MG63 (cell line): ENCODE results near the gene BEND5. TPM values are rescaled to one million over a fixed set of nuclear protein-coding genes. Genes with fewer than 3 reads are reported as not detected.

Source experiments
- DNase-seq: peaks from one replicate; pipeline ENCODE4 v3.0.0-alpha.2; 2020
- H3K27me3 ChIP-seq: fragments of 250-450 bp; sonication (Bioruptor Pico); 2 replicates; pipeline ENCODE4 v1.5.1; 2020; ENCODE audit warnings: mild to moderate bottlenecking, moderate library complexity
- H3K36me3 ChIP-seq: fragments of 250-450 bp; sonication (Bioruptor Pico); 2 replicates; pipeline ENCODE4 v1.5.1; 2020; ENCODE audit warnings: mild to moderate bottlenecking, moderate library complexity
- H3K4me3 ChIP-seq: fragments of 250-450 bp; sonication (Bioruptor Pico); 2 replicates; pipeline ENCODE4 v1.5.1; 2020; ENCODE audit warnings: mild to moderate bottlenecking, moderate library complexity
- H3K9me3 ChIP-seq: fragments of 250-450 bp; sonication (Bioruptor Pico); 2 replicates; pipeline ENCODE4 v1.5.1; 2020; ENCODE audit warnings: mild to moderate bottlenecking, moderate library complexity
- total RNA-seq: library from RNA; depleted of rRNA; stranded (reverse); fragments of >200 nt; shearing (Covaris generic); gene quantifications from 2 replicates; pipeline ENCODE4 v1.2.3, GENCODE V29; 2014; ENCODE audit warnings: low replicate concordance; rRNA removed

Gene BEND5, protein sequence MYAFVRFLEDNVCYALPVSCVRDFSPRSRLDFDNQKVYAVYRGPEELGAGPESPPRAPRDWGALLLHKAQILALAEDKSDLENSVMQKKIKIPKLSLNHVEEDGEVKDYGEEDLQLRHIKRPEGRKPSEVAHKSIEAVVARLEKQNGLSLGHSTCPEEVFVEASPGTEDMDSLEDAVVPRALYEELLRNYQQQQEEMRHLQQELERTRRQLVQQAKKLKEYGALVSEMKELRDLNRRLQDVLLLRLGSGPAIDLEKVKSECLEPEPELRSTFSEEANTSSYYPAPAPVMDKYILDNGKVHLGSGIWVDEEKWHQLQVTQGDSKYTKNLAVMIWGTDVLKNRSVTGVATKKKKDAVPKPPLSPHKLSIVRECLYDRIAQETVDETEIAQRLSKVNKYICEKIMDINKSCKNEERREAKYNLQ
- not detected in 2 replicates for total RNA-seq

DNA sequence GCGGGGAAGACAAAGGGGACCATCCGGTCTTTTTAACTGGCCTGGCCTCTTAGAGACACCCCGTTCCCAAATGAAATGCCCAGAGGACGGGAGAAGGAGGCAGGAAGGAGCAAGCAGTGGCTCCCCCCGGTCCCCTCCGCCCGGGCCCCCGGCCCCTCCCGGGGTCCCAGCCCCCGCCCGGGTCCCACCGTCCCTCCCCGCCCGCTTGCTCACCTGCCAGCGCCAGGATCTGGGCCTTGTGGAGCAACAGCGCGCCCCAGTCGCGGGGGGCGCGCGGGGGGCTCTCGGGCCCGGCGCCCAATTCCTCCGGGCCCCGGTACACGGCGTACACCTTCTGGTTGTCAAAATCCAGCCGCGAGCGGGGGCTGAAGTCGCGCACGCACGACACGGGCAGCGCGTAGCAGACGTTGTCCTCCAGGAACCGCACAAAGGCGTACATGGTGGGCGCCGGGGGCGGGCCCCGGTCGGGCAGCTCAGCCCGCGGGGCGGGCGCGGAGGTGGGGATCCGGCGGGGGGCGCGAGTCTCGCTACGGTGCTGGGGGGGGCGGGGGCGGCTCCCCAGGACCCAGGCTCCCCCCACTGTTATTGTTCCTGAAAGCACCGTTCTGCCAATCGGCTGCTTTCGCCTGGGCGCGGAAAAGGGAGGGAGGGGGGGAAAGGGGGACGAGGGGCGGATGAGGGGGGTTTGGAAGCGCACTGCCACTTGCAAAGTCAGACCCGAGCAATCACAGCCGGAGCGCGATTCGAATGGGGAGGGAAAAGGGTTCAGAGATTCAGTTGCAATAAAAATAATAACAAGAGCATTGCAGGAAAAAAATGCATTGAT, at the start of gene BEND5:
TSS of gene BEND5 (minus strand) at position 499 of the 826 bp plus-strand sequence. CDS start at position 439, 60 bp downstream.
- Histone ChIP-seq H3K4me3 (peak within 1 kb of the TSS; percentile 32), H3K36me3 (no peaks in the 10 kb centered on the region), H3K27me3 (no peaks in the 10 kb centered on the region), H3K9me3 (no peaks in the 10 kb centered on the region)
- DNase-seq: peak; percentile 10

DNA sequence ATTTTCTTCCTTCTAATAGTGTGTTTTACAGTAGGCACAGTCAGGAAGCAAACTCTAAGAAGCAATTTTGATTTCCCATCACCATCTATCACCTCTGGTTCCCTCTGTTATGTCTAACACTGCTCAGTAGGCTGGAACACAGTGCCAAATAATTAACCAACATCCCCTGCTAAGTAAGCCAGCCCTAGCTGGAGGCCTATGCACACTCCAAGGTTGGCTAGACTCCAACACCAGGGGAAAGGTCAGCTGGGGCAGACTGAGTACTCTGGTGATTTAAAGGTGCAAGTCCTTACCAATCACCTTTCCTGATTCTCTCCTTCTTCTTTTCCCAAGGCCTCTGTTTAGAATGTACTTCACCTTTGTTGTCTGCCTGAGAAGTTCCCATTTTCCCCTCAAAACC, 46.5 kb upstream of the BEND5 start:
- no peaks in the 10 kb centered on the region for H3K36me3 ChIP-seq
- no peaks in the 10 kb centered on the region for H3K27me3 ChIP-seq
- no peak for DNase-seq
- H3K9me3 ChIP-seq: no peaks in the 10 kb centered on the region
- H3K4me3 ChIP-seq: no peak overlapping the region

DNA sequence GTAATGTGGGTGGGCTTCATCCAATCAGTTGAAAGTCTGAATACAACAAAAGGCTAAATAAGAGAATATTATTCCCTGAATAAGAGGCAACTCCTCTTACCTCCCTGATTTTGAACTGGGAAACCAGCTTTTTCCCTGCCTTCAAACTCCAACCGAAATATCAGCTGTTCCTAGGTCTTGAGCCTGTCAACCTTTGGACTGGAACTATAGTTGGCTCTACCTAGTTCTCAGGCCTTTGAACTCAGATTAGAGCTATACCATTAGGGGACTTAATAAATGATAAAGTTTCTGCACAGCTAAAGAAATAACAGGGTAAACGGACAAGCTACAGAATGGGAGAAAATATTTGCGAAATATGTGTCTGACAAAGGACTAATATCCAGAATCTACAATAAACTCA, 43.8 kb upstream of the BEND5 start:
- no peaks in the 10 kb centered on the region for H3K9me3 ChIP-seq
- no peak overlapping the region for H3K4me3 ChIP-seq
- H3K36me3 ChIP-seq: no peaks in the 10 kb centered on the region
- no peak for DNase-seq
- H3K27me3 ChIP-seq: no peaks in the 10 kb centered on the region

DNA sequence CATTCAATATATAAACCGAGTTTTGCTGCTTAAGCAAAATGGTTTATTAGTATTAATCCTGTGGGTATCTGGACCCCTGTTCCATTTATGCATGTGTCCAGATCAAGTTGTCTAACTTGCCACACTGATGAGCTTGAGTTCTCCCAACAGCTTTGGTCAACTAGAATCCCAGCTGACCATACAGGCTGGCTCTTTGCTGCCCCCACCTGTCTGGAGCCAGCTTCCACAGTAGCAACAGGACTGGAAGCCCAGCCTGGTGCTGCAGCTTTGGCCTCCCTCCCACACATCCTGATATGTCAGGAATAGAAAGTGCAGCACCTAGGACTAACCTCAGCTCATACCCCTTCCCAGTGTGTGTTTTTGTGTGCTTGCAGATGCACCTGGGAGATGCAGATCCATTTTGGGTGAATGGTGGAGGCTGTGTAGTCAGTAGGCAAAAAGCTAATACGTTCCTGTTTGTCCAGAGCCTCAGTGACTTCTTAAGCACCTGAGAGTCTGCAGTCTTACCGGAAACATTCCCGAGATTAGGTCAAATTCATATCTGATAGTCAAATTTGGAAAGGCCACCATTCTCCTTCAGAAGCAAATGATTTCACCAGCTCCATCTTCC, 40.9 kb upstream of the BEND5 start:
- H3K4me3 ChIP-seq: no peak overlapping the region
- peak; percentile 66 for DNase-seq
- no peaks in the 10 kb centered on the region for H3K27me3 ChIP-seq
- no peaks in the 10 kb centered on the region for H3K36me3 ChIP-seq
- H3K9me3 ChIP-seq: no peaks in the 10 kb centered on the region

DNA sequence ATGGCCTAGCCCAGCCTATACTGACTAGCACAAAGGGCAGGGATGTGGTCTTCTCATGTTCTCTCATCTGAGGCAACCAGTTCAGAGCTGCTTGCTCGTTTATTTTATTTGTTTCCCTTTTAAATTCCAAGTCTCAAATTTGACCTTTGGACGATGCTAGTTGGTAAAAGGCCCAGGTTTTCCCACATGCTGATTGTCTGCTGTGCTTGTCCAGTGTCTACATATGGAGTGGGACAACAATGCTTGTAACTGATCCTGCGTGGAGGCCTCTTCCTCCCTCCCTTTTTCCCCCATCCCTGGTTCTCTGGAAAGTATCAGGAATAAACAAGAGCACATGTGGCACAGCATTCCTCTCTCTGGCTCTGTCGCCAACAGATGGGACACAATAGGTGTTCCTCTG, 34.0 kb upstream of the BEND5 start:
- no peak for DNase-seq
- Histone ChIP-seq H3K4me3 (no peak overlapping the region), H3K36me3 (no peaks in the 10 kb centered on the region), H3K9me3 (no peaks in the 10 kb centered on the region), H3K27me3 (no peaks in the 10 kb centered on the region)

DNA sequence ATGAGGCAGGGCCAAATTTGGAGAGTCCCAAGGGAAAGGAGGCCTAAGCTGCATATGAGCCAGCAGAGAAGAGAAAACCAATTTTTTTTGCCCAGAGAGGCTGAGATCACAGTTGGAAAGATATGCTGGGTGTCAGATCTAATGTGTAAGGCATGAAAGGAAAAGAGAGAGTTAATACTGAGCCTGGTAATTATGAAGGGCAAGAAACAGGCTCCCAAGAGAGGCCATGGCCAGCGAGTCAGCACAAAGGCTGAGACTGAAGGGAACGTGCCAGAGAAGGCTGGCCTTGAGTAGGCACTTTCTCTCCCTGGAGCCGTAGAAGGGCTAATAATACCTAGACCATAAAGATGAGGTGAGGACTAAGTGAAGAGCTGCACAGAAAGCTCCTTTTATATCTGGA, 31.8 kb upstream of the BEND5 start:
- Histone ChIP-seq H3K9me3 (no peaks in the 10 kb centered on the region), H3K4me3 (no peak overlapping the region), H3K36me3 (no peaks in the 10 kb centered on the region), H3K27me3 (no peaks in the 10 kb centered on the region)
- DNase-seq: peak; percentile 59

DNA sequence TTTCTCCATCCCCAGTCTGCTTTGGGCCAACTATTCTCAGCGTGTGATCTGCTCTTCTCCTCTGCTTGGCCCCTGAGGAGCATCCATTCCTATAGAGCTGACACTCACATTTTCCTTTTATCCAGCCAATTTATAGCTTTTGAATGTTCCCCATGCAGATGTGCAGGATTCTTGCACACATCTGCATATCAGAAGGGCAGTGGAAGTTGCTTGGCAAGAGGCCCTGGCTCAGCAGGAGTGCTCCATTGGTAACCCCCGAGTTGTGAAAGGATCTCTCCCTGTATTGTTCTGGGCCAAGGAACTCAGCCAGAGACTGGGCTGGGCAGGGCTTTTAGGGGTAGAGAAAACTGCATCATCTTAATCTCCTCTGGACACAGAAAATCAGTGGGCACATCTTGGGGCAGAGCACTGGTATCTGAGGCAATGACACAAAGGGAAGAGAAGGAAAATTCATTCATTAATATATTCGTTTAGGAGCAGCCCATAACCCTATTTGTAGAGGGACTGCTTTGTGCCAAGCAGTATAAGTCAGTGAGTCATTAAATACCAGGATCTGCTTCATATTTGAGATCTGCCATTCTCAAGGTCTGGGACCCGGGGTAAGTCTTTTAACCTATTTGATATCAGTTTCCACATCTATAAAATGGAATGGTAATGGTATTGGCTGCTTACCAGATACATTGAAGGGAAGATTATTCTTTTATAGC, 31.0 kb upstream of the BEND5 start:
- DNase-seq: peak; percentile 86
- Histone ChIP-seq H3K27me3 (no peaks in the 10 kb centered on the region), H3K4me3 (no peak overlapping the region), H3K36me3 (no peaks in the 10 kb centered on the region), H3K9me3 (no peaks in the 10 kb centered on the region)

DNA sequence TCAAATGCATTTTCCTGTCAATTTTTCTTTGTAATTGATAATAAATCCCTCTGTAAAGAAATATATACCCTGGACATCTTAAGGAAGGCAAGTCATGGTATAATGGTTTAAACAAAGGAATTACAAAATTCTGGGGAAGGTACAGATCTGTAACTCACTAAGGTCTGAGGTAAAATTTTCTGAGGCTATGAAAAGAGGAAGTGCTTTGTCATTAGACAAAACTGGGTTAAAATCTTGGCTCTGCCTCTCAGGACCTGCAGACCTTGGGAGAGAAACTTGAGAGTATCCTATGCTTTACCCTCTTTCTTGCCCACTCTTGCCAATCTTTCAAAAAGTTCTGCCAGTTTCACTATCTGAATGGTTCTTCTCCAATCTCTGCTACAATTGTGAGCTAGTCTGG, 26.8 kb upstream of the BEND5 start:
- peaks cover 3% of the 10 kb centered on the region; the same call in 1 of the 2 replicates for H3K27me3 ChIP-seq
- no peak for DNase-seq
- H3K36me3 ChIP-seq: no peaks in the 10 kb centered on the region
- no peak overlapping the region for H3K4me3 ChIP-seq
- no peaks in the 10 kb centered on the region for H3K9me3 ChIP-seq

DNA sequence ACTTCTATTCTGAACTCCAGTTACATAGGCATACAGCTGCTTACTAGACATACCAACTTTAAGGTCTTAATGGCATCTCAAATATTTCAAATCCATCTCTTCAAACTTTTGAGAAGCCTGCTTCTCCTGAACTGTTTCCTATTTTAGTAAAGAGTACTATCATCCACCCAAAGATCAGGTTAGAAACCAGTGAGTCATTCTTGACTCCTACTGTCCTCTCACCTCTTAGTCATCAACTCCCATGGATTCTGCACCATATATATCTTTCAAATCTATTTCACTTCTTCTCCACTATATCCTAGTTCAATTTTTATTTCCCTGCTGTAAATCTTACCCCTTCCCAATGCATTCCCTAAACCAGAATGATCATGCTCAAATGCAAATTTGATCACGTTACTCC, 18.1 kb upstream of the BEND5 start:
- no peaks in the 10 kb centered on the region for H3K9me3 ChIP-seq
- DNase-seq: no peak
- H3K27me3 ChIP-seq: no peaks in the 10 kb centered on the region
- H3K4me3 ChIP-seq: no peak overlapping the region
- no peaks in the 10 kb centered on the region for H3K36me3 ChIP-seq

DNA sequence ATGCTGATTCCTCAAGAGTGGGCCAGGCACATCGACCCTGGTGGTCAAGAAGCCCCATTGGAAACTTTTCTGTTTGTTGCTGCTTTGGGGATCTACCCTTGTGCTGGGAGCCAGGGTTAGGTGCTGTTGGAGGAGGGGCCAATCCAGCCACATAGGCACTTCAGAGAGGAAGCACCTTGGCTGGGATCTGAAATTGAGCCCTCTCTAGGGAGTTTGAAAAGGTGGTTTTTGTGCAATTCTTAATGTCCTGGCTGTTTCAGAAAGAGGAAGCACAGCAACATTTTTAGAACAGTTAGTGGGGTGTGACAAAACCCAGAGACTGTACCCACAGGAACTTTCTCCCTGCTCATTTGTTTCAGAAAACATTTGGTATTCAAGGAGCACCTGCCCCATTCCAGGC, 17.2 kb upstream of the BEND5 start:
- H3K36me3 ChIP-seq: no peaks in the 10 kb centered on the region

DNA sequence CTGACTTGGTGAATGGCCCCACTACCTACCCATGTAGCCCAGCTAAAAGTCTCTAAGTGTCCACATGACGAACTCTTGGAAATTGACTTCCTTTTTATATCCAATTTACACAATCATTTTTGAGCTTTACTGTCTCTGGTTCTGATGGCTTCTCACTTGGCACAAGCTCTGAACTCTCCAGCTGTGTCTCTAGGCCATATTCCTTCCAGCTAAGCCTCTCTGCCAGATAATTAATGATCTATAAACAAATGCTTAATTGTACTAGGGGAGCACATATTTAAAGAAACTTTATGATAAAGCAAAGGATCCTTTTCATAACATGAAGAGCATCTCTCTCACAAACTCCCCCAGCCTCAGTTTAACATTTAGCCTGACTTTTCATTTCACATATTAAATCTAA, 16.3 kb upstream of the BEND5 start:
- no peaks in the 10 kb centered on the region for H3K9me3 ChIP-seq

More for the DNA sequence above, 17.2 kb upstream of the BEND5 start:
- no peak for DNase-seq
- Histone ChIP-seq H3K9me3 (no peaks in the 10 kb centered on the region), H3K27me3 (no peaks in the 10 kb centered on the region), H3K4me3 (no peak overlapping the region)

DNA sequence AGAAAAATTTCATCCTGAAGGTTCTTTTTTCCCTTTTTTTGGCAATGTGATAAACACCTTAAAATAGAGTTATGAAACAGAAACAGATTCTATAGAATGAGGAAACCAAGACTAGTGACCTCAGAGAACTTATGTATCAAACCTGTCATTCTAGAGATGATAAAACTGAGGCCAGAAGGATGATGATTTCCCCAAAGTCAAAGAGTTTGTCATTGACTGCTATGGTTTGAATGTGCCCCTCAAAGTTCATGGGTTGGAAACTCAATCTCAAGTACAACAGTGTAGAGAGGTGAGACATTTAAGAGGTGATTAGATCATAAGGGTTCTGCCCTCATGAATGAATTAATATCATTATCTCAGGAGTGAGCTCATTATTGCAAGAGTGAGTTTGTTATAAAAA, 13.7 kb upstream of the BEND5 start:
- no peak for DNase-seq
- Histone ChIP-seq H3K9me3 (no peaks in the 10 kb centered on the region), H3K36me3 (no peaks in the 10 kb centered on the region), H3K4me3 (no peak overlapping the region), H3K27me3 (no peaks in the 10 kb centered on the region)

More for the DNA sequence above, 16.3 kb upstream of the BEND5 start:
- Histone ChIP-seq H3K4me3 (no peak overlapping the region), H3K36me3 (no peaks in the 10 kb centered on the region), H3K27me3 (no peaks in the 10 kb centered on the region)
- no peak for DNase-seq

DNA sequence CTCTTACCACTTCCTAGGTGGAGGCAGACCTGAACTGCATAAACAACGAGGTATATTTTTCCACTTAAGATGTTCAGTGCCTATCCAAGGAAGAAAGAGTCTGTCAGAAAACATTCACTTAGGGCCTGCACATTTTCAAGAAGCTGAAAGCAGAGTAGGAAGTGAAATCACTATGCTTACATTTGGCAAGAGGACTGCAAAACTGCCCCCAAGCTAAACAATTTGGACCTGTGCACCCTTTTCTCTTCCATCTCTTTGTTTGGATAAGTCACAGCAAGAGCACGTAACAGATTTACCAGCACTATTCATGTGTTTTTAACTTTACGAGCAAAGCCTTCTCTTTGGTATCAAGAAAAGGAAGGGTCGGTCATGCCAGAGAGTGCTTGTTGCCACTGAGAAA, 13.2 kb upstream of the BEND5 start:
- Histone ChIP-seq H3K9me3 (no peaks in the 10 kb centered on the region), H3K36me3 (no peaks in the 10 kb centered on the region), H3K4me3 (no peak overlapping the region), H3K27me3 (no peaks in the 10 kb centered on the region)
- peak; percentile 53 for DNase-seq

DNA sequence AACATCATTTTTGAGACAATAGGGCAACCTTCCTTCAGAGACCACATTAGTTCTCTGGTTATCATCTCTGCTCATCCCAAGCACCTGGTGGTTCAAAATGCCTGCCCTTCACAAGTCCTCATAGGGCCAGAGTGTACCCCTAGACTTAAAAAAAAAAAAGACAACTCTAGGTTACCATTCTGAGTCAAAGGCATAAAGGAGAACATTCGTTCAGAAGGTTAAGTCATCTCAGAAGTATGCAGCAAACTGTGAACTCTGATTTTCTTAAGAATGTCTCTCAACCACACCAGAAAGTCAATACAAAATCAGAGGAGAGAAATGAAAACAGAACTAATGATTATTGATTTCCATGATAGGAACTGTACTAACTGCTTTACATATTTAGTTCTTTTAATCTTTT, 9.2 kb upstream of the BEND5 start:
- no peak overlapping the region for H3K4me3 ChIP-seq
- H3K36me3 ChIP-seq: no peaks in the 10 kb centered on the region
- H3K27me3 ChIP-seq: no peaks in the 10 kb centered on the region
- H3K9me3 ChIP-seq: no peaks in the 10 kb centered on the region
- no peak for DNase-seq

DNA sequence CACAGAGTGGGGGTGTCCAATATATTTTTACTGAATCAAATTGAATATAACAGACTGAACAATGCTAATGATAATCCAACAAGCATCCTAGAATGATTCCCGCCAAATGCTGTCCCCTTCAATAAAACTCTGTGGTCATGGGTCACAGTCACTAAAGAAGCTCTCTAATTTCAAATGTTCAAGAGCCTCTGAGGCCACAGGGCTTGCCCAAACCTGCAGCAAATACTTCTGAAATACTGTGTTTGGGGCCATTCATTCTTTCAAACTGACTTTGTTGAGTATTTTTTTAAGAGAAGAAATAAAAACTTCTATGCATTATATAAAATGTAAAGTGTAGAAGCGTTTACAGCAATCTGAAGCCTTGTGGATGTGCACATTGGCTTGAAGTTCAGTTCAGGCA, 7.6 kb upstream of the BEND5 start:
- Histone ChIP-seq H3K27me3 (no peaks in the 10 kb centered on the region), H3K4me3 (no peak overlapping the region), H3K9me3 (no peaks in the 10 kb centered on the region), H3K36me3 (no peaks in the 10 kb centered on the region)
- no peak for DNase-seq

DNA sequence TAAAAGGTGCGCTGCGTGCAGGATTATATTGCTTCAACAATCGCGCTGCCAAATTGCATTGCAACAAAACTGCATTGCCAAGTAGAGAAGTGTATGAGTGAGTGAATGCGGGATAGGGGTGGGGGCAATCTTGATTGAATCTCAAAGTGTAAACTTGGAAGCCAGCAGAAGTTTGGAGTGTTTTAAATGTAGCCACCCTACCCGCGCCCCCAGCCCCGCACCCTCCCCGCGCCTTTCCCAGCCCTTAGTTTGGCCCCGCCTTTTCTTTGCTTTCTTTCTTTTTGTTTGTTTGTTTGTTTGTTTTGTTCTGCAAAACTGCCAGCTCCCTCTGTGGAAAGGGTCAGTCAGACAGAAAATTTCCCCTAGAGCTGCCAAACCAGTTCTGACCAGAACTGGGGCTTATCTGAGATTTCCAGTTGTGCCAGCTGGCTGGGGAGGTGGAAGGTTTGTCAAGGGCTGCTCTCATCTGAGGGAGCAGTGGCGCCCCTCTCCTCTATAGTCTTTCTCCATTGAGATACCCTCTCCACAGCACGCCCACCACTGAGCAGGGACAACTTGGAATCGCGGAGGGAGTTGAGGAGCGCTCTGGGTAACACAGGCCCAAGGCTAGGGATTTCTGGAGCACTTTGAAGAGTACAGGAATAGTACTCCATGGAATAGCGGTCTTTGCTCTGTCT, 666 bp upstream of the BEND5 start:
- Histone ChIP-seq H3K27me3 (no peaks in the 10 kb centered on the region), H3K36me3 (no peaks in the 10 kb centered on the region), H3K9me3 (no peaks in the 10 kb centered on the region), H3K4me3 (peak overlapping the region; percentile 32)
- DNase-seq: peak; percentile 17
